Breast epithelium (tissue), 4 donors: Measurements from ENCODE around the gene ATRNL1. TPM values are rescaled to one million over a fixed set of nuclear protein-coding genes. Genes with fewer than 3 reads are reported as not detected.

Experiments used
- DNase-seq, 2 donors: peaks; one replicate each; pipeline ENCODE4 v3.0.0-alpha.2; 2019; ENCODE audit warnings: low spot score in 2 of 2
- H3K27ac ChIP-seq, 2 donors: fragments of 200-600 bp; sonication (generic) in 1 of 2; one replicate each; pipeline ENCODE4 v1.5.1; 2016 to 2019; ENCODE audit warnings: mild to moderate bottlenecking in 1 of 2
- H3K27me3 ChIP-seq, 2 donors: fragments of 200-600 bp; sonication (generic) in 1 of 2; one replicate each; pipeline versions ENCODE4 v1.5.1 to v1.6.0; 2017 to 2019; ENCODE audit warnings: control low read depth in 1 of 2, mild to moderate bottlenecking in 1 of 2
- H3K36me3 ChIP-seq: fragments of 200-600 bp; one replicate; pipeline ENCODE4 v1.5.1; 2019
- H3K4me1 ChIP-seq, 2 donors: fragments of 200-600 bp; sonication (generic); one replicate each; pipeline ENCODE4 v1.5.1; 2016 to 2019; ENCODE audit warnings: control low read depth in 1 of 2
- H3K4me3 ChIP-seq, 3 donors: fragments of 200-600 bp; sonication (generic); 1 replicate in 2 of 3; 2 replicates in 1 of 3; pipeline ENCODE4 v1.5.1; 2016 to 2019; ENCODE audit warnings: mild to moderate bottlenecking in 3 of 3, moderate library complexity in 2 of 3
- H3K9me3 ChIP-seq, 2 donors: fragments of 200-600 bp; sonication (generic) in 1 of 2; one replicate each; pipeline ENCODE4 v1.5.1; 2016 to 2019; ENCODE audit warnings: control low read depth in 1 of 2
- POLR2A ChIP-seq: fragments of 450-650 bp; IDR thresholded peaks from one replicate; pipeline ENCODE4 v1.6.1; 2016; ENCODE audit warnings: antibody characterized with exemption, mild to moderate bottlenecking, moderate library complexity
- POLR2AphosphoS5 ChIP-seq, 3 donors: sonication (generic); formaldehyde crosslinking; IDR thresholded peaks; one replicate each; pipeline ENCODE4 v1.6.1; 2017; ENCODE audit warnings: antibody characterized with exemption in 3 of 3
- intact Hi-C: fragments of 100-400 bp; cut with DNase I; formaldehyde crosslinking; loops from one replicate; pipeline ENCODE4 v1.15.1; 2023; ENCODE audit warnings: low total_unique reads
- total RNA-seq, 3 donors: library from RNA; depleted of rRNA; stranded (reverse); fragments of >200 nt; gene quantifications; one replicate each; pipeline ENCODE4 v1.1.0, GENCODE V29; 2016
- TF ChIP-seq, protein P1 (sequence below), 3 donors: fragments of 450-650 bp; IDR thresholded peaks; one replicate each; pipeline ENCODE4 v1.5.1; 2016 to 2017; ENCODE audit warnings: antibody characterized with exemption in 3 of 3, mild to moderate bottlenecking in 3 of 3, moderate library complexity in 3 of 3

The ATRNL1 gene
- total RNA-seq, 3 donors from 2014 or later: 0.16 to 11.4 (median 2.9) TPM

- Histone ChIP-seq H3K9me3 (no peaks in the 10 kb centered on the region), H3K27ac (no peak overlapping the region), H3K36me3 (no peaks in the 10 kb centered on the region), H3K4me3 (no peak overlapping the region), H3K27me3 (no peaks in the 10 kb centered on the region), H3K4me1 (no peaks in the 10 kb centered on the region)
- intact Hi-C loops: no loop called here
- TF ChIP-seq, protein P1, sequence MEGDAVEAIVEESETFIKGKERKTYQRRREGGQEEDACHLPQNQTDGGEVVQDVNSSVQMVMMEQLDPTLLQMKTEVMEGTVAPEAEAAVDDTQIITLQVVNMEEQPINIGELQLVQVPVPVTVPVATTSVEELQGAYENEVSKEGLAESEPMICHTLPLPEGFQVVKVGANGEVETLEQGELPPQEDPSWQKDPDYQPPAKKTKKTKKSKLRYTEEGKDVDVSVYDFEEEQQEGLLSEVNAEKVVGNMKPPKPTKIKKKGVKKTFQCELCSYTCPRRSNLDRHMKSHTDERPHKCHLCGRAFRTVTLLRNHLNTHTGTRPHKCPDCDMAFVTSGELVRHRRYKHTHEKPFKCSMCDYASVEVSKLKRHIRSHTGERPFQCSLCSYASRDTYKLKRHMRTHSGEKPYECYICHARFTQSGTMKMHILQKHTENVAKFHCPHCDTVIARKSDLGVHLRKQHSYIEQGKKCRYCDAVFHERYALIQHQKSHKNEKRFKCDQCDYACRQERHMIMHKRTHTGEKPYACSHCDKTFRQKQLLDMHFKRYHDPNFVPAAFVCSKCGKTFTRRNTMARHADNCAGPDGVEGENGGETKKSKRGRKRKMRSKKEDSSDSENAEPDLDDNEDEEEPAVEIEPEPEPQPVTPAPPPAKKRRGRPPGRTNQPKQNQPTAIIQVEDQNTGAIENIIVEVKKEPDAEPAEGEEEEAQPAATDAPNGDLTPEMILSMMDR (IDR thresholded peaks at IDR 0.05): no peak
- TF ChIP-seq POLR2A (no peak), POLR2AphosphoS5 (IDR thresholded peaks at IDR 0.05) (no peak)
- DNase-seq: no peak
Observed at GRCh38 chr10:115777646-115778045, 684.5 kb downstream of the ATRNL1 start.

DNA sequence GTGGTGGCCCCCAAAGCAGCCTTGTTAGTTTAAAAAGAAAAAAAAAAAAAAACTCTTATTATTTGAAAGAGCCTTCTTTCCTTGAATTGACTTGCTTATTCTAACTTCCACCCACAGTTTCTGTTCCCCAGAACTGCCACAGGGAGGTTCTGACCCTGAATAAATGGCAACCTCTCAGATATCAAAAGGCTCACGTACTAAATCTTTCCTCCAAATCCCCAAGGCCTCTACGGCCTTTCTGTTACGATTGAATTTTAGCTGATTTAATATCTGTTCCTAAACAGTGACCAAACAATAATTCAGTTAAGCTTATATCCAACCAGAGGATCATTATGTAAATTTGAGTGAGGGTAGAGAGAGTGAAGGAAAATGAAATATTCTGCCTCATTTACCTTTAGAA is 697.1 kb downstream of the ATRNL1 start:
- intact Hi-C loops: no loop called here
- TF ChIP-seq, protein P1 (IDR thresholded peaks at IDR 0.05): no peak
- TF ChIP-seq POLR2AphosphoS5 (IDR thresholded peaks at IDR 0.05) (no peak), POLR2A (no peak)
- no peaks in the 10 kb centered on the region for H3K9me3 ChIP-seq
- no peaks in the 10 kb centered on the region for H3K36me3 ChIP-seq
- no peaks in the 10 kb centered on the region for H3K4me1 ChIP-seq
- no peaks in the 10 kb centered on the region for H3K27me3 ChIP-seq
- no peak overlapping the region for H3K4me3 ChIP-seq
- no peak overlapping the region for H3K27ac ChIP-seq
- DNase-seq: no peak

DNA sequence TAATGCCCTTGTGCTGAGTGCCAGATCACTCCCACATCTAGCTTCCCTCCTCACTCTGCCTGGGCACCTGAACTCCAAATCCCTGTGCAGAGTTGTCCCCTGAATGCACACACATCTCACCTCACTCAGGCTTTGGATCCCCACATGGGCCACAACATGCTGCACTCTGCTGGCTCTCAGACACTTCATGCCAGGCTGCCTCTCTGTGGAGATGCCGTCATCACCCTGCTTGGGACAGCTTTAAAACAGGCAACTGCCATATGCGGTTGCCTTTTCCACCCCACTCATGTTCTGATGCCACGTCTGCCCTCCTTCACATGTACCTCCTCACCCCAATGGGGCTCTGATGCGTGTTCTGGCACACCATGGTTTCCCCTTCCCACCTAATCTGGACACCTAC is 702.8 kb downstream of the ATRNL1 start:
- H3K27ac ChIP-seq: no peak overlapping the region
- no peaks in the 10 kb centered on the region for H3K36me3 ChIP-seq
- no peaks in the 10 kb centered on the region for H3K9me3 ChIP-seq
- TF ChIP-seq, protein P1 (IDR thresholded peaks at IDR 0.05): no peak
- no peak for TF ChIP-seq POLR2AphosphoS5 (IDR thresholded peaks at IDR 0.05)
- TF ChIP-seq POLR2A: no peak
- H3K4me1 ChIP-seq: no peaks in the 10 kb centered on the region
- H3K4me3 ChIP-seq: no peak overlapping the region
- H3K27me3 ChIP-seq: no peaks in the 10 kb centered on the region
- no peak for DNase-seq
- intact Hi-C loops: no loop called here

DNA sequence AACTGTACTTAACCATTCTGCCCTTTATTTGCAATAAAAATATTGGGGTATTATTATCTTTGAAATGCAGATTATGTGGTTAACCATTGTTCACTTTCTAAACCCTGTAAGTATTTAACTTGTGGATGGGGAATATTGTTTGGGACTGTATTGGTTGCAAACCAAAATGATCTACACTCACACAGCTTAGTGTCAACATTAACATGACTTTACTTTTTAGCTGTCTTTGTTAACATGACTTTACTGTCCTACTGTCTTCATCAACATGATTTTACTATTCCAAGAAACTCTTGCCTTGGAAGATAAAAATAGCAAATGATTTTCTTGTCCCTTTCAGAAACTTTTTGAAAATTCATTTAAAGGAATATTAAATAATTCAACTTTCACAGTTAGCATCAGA is 708.3 kb downstream of the ATRNL1 start:
- H3K27ac ChIP-seq: no peak overlapping the region
- intact Hi-C loops: no loop called here
- H3K27me3 ChIP-seq: no peaks in the 10 kb centered on the region
- no peak overlapping the region for H3K4me3 ChIP-seq
- no peaks in the 10 kb centered on the region for H3K36me3 ChIP-seq
- H3K9me3 ChIP-seq: no peaks in the 10 kb centered on the region
- TF ChIP-seq POLR2AphosphoS5 (IDR thresholded peaks at IDR 0.05) (no peak), POLR2A (no peak)
- TF ChIP-seq, protein P1 (IDR thresholded peaks at IDR 0.05): no peak
- DNase-seq: no peak
- no peaks in the 10 kb centered on the region for H3K4me1 ChIP-seq

DNA sequence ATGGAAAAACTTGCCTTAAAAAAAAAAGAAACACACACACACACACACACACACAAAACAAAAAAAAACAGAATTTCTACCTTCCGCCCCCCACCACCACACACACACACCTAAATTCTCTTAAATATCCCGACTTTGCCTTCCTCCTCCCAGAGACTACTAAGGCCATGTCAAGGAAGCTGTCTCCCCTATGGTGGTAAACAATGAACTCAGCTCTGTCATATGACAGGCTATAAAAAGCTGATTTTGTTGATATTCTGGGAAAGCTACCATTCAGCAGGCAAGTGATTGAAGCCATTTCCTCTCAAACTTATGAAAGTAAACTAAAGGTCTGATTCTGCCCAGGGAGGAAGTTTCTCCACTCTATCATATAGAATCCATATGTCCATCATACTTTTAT is 708.8 kb downstream of the ATRNL1 start:
- TF ChIP-seq, protein P1 (IDR thresholded peaks at IDR 0.05): no peak
- TF ChIP-seq POLR2AphosphoS5 (IDR thresholded peaks at IDR 0.05) (no peak), POLR2A (no peak)
- no peak overlapping the region for H3K4me3 ChIP-seq
- H3K27ac ChIP-seq: no peak overlapping the region
- no peaks in the 10 kb centered on the region for H3K4me1 ChIP-seq
- H3K36me3 ChIP-seq: no peaks in the 10 kb centered on the region
- no peaks in the 10 kb centered on the region for H3K9me3 ChIP-seq
- intact Hi-C loops: no loop called here
- H3K27me3 ChIP-seq: no peaks in the 10 kb centered on the region
- DNase-seq: no peak
